DOHH2 (cell line): Measurements from ENCODE around the gene MON2.
"Not testable (repeated sequence)": the region's sequence is repeated elsewhere in the genome, so short reads cannot be mapped to it uniquely, and the experiment has no call there.

Experiments
- H3F3A ChIP-seq: fragments of 200-600 bp; sonication (generic), shearing (Covaris generic); 2 replicates; pipeline ENCODE4 v1.6.0; 2016; ENCODE audit warnings: antibody characterized with exemption, mild to moderate bottlenecking; ENCODE audit not compliant: control insufficient read depth, insufficient read depth
- H3K27ac ChIP-seq: fragments of 200-600 bp; sonication (generic); 2 replicates; pipeline ENCODE4 v1.5.1; 2014; ENCODE audit warnings: low read depth, mild to moderate bottlenecking, low read length, moderate library complexity
- H3K27me3 ChIP-seq: fragments of 200-600 bp; sonication (generic); 2 replicates; pipeline ENCODE4 v1.6.1; 2014; ENCODE audit warnings: mild to moderate bottlenecking, low read length, mixed read lengths; ENCODE audit not compliant: control insufficient read depth
- H3K36me3 ChIP-seq: fragments of 200-600 bp; sonication (generic); 2 replicates; pipeline ENCODE4 v1.6.1; 2014; ENCODE audit warnings: mild to moderate bottlenecking, low read length, moderate library complexity, mixed read lengths; ENCODE audit not compliant: control insufficient read depth
- H3K4me1 ChIP-seq: fragments of 200-600 bp; sonication (generic); 2 replicates; pipeline ENCODE4 v1.6.1; 2014; ENCODE audit warnings: mild to moderate bottlenecking, low read length, mixed read lengths; ENCODE audit not compliant: control insufficient read depth
- H3K4me2 ChIP-seq: fragments of 200-600 bp; sonication (generic); 2 replicates; pipeline ENCODE4 v1.6.0; 2014; ENCODE audit warnings: mild to moderate bottlenecking, low read length, moderate library complexity
- H3K4me3 ChIP-seq: fragments of 200-600 bp; sonication (generic); 2 replicates; pipeline ENCODE4 v1.5.1; 2014; ENCODE audit warnings: mild to moderate bottlenecking, low read length, mixed read lengths
- H3K79me2 ChIP-seq: fragments of 200-600 bp; sonication (generic); 2 replicates; pipeline ENCODE4 v1.6.1; 2014; ENCODE audit warnings: mild to moderate bottlenecking, low read length, mixed read lengths; ENCODE audit not compliant: control insufficient read depth
- H3K9me2 ChIP-seq: fragments of 200-600 bp; sonication (generic); replicated peaks from 2 replicates; pipeline ENCODE4 v1.6.1; 2014; ENCODE audit warnings: mild to moderate bottlenecking, low read length, mixed read lengths; ENCODE audit not compliant: control insufficient read depth
- H3K9me3 ChIP-seq: fragments of 200-600 bp; sonication (generic); 2 replicates; pipeline ENCODE4 v1.6.1; 2014; ENCODE audit warnings: antibody characterized with exemption, low read length, mixed read lengths; ENCODE audit not compliant: control insufficient read depth, insufficient read depth
- H4K20me1 ChIP-seq: fragments of 200-600 bp; sonication (generic); 2 replicates; pipeline ENCODE4 v1.6.0; 2014; ENCODE audit warnings: low read depth, mild to moderate bottlenecking, antibody characterized with exemption, low read length, moderate library complexity; ENCODE audit not compliant: control insufficient read depth, insufficient read depth
- EZH2phosphoT487 ChIP-seq: fragments of 200-600 bp; sonication (generic); IDR thresholded peaks from 2 replicates; pipeline ENCODE4 v1.6.1; 2017; ENCODE audit warnings: borderline replicate concordance, mild to moderate bottlenecking, antibody characterized with exemption, low read length, moderate library complexity, mixed read lengths
- TF ChIP-seq, protein P1 (sequence below): fragments of 200-600 bp; sonication (generic); IDR thresholded peaks from one replicate; pipeline ENCODE4 v1.5.1; 2014; ENCODE audit warnings: antibody characterized with exemption, mild to moderate bottlenecking, low read depth, low read length; ENCODE audit not compliant: poor library complexity, severe bottlenecking

The MON2 gene

DNA sequence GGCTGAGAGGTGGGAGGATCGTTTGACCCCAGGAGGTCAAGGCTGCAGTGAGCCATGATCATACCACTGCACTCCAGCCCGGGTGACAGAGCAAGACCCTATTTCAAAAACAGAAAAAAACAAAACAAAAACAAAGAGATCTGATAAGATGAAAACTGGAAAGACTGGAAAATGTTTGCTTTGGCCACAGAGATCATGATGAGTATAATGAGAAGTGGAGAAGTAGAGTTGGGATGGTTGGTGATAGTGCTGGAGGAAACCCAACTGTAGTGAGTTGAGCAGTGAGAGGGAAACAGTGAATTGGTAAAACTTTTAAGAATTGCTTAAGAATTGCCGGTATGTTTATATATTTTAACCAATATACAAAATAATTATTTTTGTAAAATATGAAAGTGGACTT, 39.2 kb downstream of the MON2 start:
- Histone ChIP-seq H3F3A (no peaks in the 10 kb centered on the region; the same call in 1 of the 2 replicates), H3K27me3 (no peaks in the 10 kb centered on the region), H3K79me2 (no peaks in the 10 kb centered on the region), H3K9me2 (no peaks in the 10 kb centered on the region), H3K36me3 (peaks cover 47% of the 10 kb centered on the region), H3K4me3 (no peak overlapping the region), H3K9me3 (no peaks in the 10 kb centered on the region), H3K4me1 (no peaks in the 10 kb centered on the region), H3K4me2 (no peak overlapping the region), H3K27ac (no peak overlapping the region), H4K20me1 (no peaks in the 10 kb centered on the region)
- TF ChIP-seq EZH2phosphoT487 = no peak
- TF ChIP-seq, protein P1, sequence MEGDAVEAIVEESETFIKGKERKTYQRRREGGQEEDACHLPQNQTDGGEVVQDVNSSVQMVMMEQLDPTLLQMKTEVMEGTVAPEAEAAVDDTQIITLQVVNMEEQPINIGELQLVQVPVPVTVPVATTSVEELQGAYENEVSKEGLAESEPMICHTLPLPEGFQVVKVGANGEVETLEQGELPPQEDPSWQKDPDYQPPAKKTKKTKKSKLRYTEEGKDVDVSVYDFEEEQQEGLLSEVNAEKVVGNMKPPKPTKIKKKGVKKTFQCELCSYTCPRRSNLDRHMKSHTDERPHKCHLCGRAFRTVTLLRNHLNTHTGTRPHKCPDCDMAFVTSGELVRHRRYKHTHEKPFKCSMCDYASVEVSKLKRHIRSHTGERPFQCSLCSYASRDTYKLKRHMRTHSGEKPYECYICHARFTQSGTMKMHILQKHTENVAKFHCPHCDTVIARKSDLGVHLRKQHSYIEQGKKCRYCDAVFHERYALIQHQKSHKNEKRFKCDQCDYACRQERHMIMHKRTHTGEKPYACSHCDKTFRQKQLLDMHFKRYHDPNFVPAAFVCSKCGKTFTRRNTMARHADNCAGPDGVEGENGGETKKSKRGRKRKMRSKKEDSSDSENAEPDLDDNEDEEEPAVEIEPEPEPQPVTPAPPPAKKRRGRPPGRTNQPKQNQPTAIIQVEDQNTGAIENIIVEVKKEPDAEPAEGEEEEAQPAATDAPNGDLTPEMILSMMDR = no peak

DNA sequence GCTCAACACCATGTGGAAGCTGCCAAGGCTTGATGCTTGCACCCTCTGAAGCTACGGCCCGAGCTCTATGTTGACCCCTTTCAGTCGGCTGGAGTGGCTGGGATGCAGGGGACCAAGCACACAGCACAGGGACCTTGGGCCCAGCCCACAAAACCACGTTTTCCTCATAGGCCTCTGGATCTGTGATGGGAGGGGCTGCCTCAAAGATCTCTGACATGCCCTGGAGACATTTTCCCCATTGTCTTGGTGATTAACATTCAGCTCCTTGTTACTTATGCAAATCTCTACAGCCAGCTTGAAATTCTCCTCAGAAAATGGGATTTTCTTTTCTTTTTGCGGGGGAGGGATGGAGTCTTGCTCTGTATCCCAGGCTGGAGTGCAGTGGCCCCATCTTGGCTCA, 46.3 kb downstream of the MON2 start:
- Histone ChIP-seq H3K36me3 (peaks cover 32% of the 10 kb centered on the region), H4K20me1 (no peaks in the 10 kb centered on the region), H3K9me3 (0 out of 2 replicates have a peak, but pooled peaks cover 2% of the 10 kb centered on the region), H3K9me2 (no peaks in the 10 kb centered on the region), H3K4me3 (no peak overlapping the region), H3K27me3 (no peaks in the 10 kb centered on the region), H3K79me2 (no peaks in the 10 kb centered on the region), H3K4me1 (no peaks in the 10 kb centered on the region), H3F3A (no peaks in the 10 kb centered on the region), H3K27ac (no peak overlapping the region), H3K4me2 (no peak overlapping the region)
- TF ChIP-seq, protein P1 = no peak
- no peak for TF ChIP-seq EZH2phosphoT487

DNA sequence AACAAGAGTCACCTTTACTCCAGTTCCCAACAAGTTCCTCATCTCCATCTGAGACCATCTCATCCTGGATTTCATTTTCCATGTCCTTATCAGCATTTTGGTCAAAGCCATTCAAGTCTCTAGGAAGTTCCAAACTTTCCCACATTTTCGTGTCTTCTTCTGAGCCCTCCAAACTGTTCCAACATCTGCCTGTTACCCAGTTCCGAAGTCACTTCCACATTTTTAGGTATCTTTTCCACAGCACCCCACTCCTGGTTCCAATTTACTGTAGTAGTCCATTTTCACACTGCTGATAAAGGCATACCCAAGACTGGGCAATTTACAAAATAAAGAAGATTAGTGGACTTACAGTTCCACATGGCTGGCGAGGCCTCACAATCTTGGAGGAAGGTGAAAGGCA, 47.5 kb downstream of the MON2 start:
- not testable (repeated sequence) for H3F3A ChIP-seq, H3K4me2 ChIP-seq, H3K27me3 ChIP-seq, H3K4me1 ChIP-seq, H3K79me2 ChIP-seq, H4K20me1 ChIP-seq, H3K9me3 ChIP-seq, H3K27ac ChIP-seq, H3K4me3 ChIP-seq, H3K9me2 ChIP-seq
- peaks cover 30% of the 10 kb centered on the region for H3K36me3 ChIP-seq

DNA sequence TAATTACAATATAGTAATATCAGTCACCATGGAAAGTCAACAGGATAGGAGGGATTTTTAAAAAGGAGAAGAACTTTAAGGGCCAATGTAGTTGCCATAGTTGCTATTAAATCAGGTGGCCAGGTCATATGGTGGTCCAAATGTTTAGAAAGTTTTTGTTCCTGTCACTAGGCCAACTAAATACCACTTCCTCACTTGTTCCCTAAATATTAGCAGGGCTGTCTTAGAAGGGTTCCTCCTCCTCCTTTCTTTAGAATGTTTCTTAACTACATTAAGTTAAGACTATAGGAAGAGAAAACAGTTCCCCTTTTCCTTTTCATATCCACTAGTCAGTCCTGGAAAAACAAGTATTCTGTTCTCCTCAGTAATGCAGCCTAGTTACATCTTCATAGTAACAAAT, 50.3 kb downstream of the MON2 start:
- peaks cover 21% of the 10 kb centered on the region for H3K36me3 ChIP-seq
- H3K79me2 ChIP-seq = no peaks in the 10 kb centered on the region
- H3K27ac ChIP-seq = no peak overlapping the region
- H3K9me2 ChIP-seq = no peaks in the 10 kb centered on the region
- H3K4me3 ChIP-seq = no peak overlapping the region
- H3K9me3 ChIP-seq = 0 out of 2 replicates have a peak, but pooled peaks cover 2% of the 10 kb centered on the region
- H3K4me2 ChIP-seq = no peak overlapping the region
- no peak for TF ChIP-seq EZH2phosphoT487
- TF ChIP-seq, protein P1 = no peak
- no peaks in the 10 kb centered on the region for H3F3A ChIP-seq
- H3K27me3 ChIP-seq = no peaks in the 10 kb centered on the region
- no peaks in the 10 kb centered on the region for H4K20me1 ChIP-seq
- H3K4me1 ChIP-seq = no peaks in the 10 kb centered on the region
